RWPE2 (cell line): ENCODE measurements around the gene RPS6KC1.
"Not testable (repeated sequence)": the region's sequence is repeated elsewhere in the genome, so short reads cannot be mapped to it uniquely, and the experiment has no call there.

Experiments
- ATAC-seq: fragments of 200-7000 bp; cut with Tn5 transposase; 3 replicates; pipeline ENCODE4 v1.9.1; 2021; ENCODE audit warnings: low read depth
- DNase-seq: peaks from one replicate; pipeline ENCODE4 v3.0.0-alpha.2; 2020; ENCODE audit warnings: low spot score
- H3K27ac ChIP-seq: fragments of 450-650 bp; 2 replicates; pipeline ENCODE4 v1.5.1; 2017; ENCODE audit warnings: mild to moderate bottlenecking; ENCODE audit not compliant: poor library complexity, severe bottlenecking
- H3K27me3 ChIP-seq: fragments of 250-450 bp; sonication (Bioruptor Pico); 2 replicates; pipeline ENCODE4 v1.5.1; 2021; ENCODE audit warnings: mild to moderate bottlenecking, moderate library complexity; ENCODE audit not compliant: insufficient read depth, poor library complexity, severe bottlenecking
- H3K36me3 ChIP-seq: fragments of 250-450 bp; sonication (Bioruptor Pico); 2 replicates; pipeline ENCODE4 v1.5.1; 2020; ENCODE audit warnings: low read depth, mild to moderate bottlenecking, moderate library complexity
- H3K4me1 ChIP-seq: fragments of 250-450 bp; sonication (Bioruptor Pico); 2 replicates; pipeline ENCODE4 v1.5.1; 2021; ENCODE audit warnings: mild to moderate bottlenecking, moderate library complexity; ENCODE audit not compliant: insufficient read depth, poor library complexity, severe bottlenecking
- H3K4me3 ChIP-seq: fragments of 250-450 bp; sonication (Bioruptor Pico); 2 replicates; pipeline ENCODE4 v1.5.1; 2021; ENCODE audit warnings: mild to moderate bottlenecking, moderate library complexity; ENCODE audit not compliant: severe bottlenecking
- H3K9me3 ChIP-seq: fragments of 250-450 bp; sonication (Bioruptor Pico); 2 replicates; pipeline ENCODE4 v1.5.1; 2021; ENCODE audit warnings: mild to moderate bottlenecking, moderate library complexity; ENCODE audit not compliant: severe bottlenecking
- TF ChIP-seq, protein P1 (sequence below): fragments of 450-650 bp; IDR thresholded peaks from one replicate; pipeline ENCODE4 v1.5.1; 2017; ENCODE audit warnings: mild to moderate bottlenecking, moderate library complexity; ENCODE audit not compliant: poor library complexity, severe bottlenecking

RPS6KC1 gene

DNA sequence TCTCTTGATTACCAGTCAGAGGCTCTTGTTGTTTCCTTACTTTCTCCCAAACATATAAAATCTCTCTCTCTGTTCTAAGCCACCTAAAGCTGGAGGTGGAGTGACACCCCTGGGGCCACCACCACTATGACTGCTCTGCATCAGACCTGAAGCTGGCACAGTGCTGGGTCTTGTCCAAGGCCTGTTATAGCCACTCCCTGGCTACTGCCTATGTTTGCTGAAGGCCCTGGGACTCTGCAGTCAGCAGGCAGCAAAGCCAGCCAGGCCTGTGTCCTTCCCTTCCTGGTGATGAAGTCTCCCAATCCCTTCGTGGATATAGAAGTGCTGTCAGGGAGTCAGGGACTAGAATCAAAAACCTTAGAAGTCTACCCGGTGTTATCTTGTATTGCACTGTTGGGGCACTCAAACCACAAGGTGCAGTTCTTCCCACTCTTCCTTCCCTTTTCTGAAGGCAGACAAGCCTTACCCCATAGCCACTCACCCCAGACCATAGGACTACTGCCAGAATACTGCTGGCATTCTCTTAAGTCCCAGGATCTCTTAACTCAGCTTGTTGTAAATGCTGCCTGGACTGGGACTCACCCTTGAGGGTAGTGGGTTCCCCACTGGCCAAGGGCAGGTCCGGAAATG lies 103.1 kb downstream of the RPS6KC1 start:
- Histone ChIP-seq H3K27me3 (no peaks in the 10 kb centered on the region), H3K36me3 (no peaks in the 10 kb centered on the region), H3K4me1 (no peaks in the 10 kb centered on the region), H3K4me3 (no peak overlapping the region), H3K9me3 (no peaks in the 10 kb centered on the region), H3K27ac (no peak overlapping the region)
- TF ChIP-seq, protein P1, sequence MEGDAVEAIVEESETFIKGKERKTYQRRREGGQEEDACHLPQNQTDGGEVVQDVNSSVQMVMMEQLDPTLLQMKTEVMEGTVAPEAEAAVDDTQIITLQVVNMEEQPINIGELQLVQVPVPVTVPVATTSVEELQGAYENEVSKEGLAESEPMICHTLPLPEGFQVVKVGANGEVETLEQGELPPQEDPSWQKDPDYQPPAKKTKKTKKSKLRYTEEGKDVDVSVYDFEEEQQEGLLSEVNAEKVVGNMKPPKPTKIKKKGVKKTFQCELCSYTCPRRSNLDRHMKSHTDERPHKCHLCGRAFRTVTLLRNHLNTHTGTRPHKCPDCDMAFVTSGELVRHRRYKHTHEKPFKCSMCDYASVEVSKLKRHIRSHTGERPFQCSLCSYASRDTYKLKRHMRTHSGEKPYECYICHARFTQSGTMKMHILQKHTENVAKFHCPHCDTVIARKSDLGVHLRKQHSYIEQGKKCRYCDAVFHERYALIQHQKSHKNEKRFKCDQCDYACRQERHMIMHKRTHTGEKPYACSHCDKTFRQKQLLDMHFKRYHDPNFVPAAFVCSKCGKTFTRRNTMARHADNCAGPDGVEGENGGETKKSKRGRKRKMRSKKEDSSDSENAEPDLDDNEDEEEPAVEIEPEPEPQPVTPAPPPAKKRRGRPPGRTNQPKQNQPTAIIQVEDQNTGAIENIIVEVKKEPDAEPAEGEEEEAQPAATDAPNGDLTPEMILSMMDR = no peak
- ATAC-seq = no peak
- DNase-seq = no peak

DNA sequence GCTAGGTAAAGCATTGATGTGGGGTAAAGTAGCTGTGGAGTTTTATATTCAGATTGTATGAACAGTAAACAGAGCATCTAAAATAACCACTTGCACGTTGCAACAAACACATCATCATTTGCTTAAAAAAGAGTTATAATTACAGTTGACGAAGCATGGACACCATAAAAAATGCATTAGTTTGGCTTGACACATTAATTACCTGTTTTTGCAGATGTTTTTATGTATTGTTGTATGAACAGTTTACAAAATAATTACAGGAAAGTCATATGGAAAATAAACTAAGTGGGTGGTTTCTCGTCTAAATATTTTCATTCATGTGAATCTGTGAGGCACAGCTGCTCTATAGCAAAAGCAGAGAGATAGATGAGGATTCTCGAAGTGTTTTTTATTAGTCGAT lies 108.3 kb downstream of the RPS6KC1 start:
- Histone ChIP-seq H3K4me3 (no peak overlapping the region), H3K9me3 (no peaks in the 10 kb centered on the region), H3K27me3 (no peaks in the 10 kb centered on the region), H3K36me3 (no peaks in the 10 kb centered on the region), H3K4me1 (no peaks in the 10 kb centered on the region), H3K27ac (no peak overlapping the region)
- ATAC-seq = no peak
- DNase-seq = no peak
- TF ChIP-seq, protein P1 = no peak

GRCh38 chr1:213160442-213160841 lies 109.4 kb downstream of the RPS6KC1 start:
- not testable (repeated sequence) for ATAC-seq

DNA sequence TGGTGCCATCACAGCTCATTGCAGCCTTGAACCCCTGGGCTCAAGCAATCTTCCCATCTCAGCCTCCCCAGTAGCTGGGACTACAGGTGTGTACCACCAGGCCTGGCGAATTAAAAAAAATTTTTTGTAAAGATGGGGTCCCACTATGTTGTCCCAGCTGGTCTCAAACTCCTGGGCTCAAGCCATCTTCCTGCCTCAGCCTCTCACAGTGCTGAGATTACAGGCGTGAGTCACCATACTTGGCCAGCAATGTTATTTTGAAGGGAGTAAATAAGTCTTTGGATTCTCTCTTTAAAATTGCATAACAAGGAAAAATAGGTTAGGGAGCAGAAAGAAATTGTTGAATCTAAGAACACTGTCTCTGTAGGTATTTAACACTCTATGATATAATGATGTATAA lies 111.3 kb downstream of the RPS6KC1 start:
- ATAC-seq = no peak
- TF ChIP-seq, protein P1 = no peak

More at GRCh38 chr1:213160442-213160841, 109.4 kb downstream of the RPS6KC1 start:
- H3K4me3 ChIP-seq, DNase-seq, H3K27me3 ChIP-seq, H3K4me1 ChIP-seq, H3K36me3 ChIP-seq, H3K9me3 ChIP-seq, H3K27ac ChIP-seq: not testable (repeated sequence)

GRCh38 chr1:213162862-213163261 lies 111.8 kb downstream of the RPS6KC1 start:
- H3K4me1 ChIP-seq = no peaks in the 10 kb centered on the region
- H3K27ac ChIP-seq = no peak overlapping the region
- no peaks in the 10 kb centered on the region for H3K27me3 ChIP-seq
- TF ChIP-seq, protein P1 = no peak
- H3K4me3 ChIP-seq = no peak overlapping the region
- H3K9me3 ChIP-seq = no peaks in the 10 kb centered on the region
- ATAC-seq = no peak
- no peak for DNase-seq
- no peaks in the 10 kb centered on the region for H3K36me3 ChIP-seq

More for the DNA sequence above, 111.3 kb downstream of the RPS6KC1 start:
- H3K9me3 ChIP-seq = no peaks in the 10 kb centered on the region
- H3K4me3 ChIP-seq = no peak overlapping the region
- H3K27me3 ChIP-seq = no peaks in the 10 kb centered on the region
- DNase-seq = no peak
- H3K27ac ChIP-seq = no peak overlapping the region
- H3K36me3 ChIP-seq = no peaks in the 10 kb centered on the region
- no peaks in the 10 kb centered on the region for H3K4me1 ChIP-seq
